Right cardiac atrium (tissue), 5 donors: ENCODE results near the gene RHOH. TPM values are rescaled to one million over a fixed set of nuclear protein-coding genes. Genes with fewer than 3 reads are reported as not detected.

Experiments used
- ATAC-seq, 2 donors: fragments of 200-7000 bp; cut with Tn5 transposase; one replicate each; pipeline versions ENCODE4 v1.8.0 to v1.9.1; 2020; ENCODE audit warnings: moderate library complexity in 2 of 2, mild to moderate bottlenecking in 1 of 2
- DNase-seq, 3 donors: peaks; one replicate each; pipeline ENCODE4 v3.0.0-alpha.2; 2020
- H3K27ac ChIP-seq: one replicate; pipeline ENCODE4 v1.5.1; 2013; ENCODE audit warnings: mild to moderate bottlenecking, low read length, control low read depth, moderate library complexity
- H3K27me3 ChIP-seq: one replicate; pipeline ENCODE4 v1.6.1; 2013; ENCODE audit not compliant: control insufficient read depth, insufficient read depth
- H3K4me1 ChIP-seq: one replicate; pipeline ENCODE4 v1.6.1; 2013; ENCODE audit warnings: low read length; ENCODE audit not compliant: control insufficient read depth, insufficient read depth
- H3K4me3 ChIP-seq: one replicate; pipeline ENCODE4 v1.5.1; 2013; ENCODE audit warnings: low read length, control low read depth
- H3K9me3 ChIP-seq: one replicate; pipeline ENCODE4 v1.6.1; 2013; ENCODE audit warnings: low read length; ENCODE audit not compliant: control insufficient read depth
- WGBS: extraction: QIAGEN DNeasy Blood & Tissue Kit; methylation state at CpG from one replicate; pipeline ENCODE4 v1.1.7; 2013; 5-methylcytosine and 5-hydroxymethylcytosine counted together
- intact Hi-C, 4 donors: fragments of 100-400 bp; cut with DNase I; formaldehyde crosslinking; loops; one replicate each; pipeline versions ENCODE4 v1.11.0 to v1.14.0; 2022 to 2023
- polyA plus RNA-seq: library from polyadenylated mRNA; stranded (reverse); fragments of 200-250 nt; gene quantifications from one replicate; pipeline ENCODE4 v1.2.3, GENCODE V29; 2013
- total RNA-seq, 4 donors: library from RNA; stranded (reverse); fragmentation: NEBNext Ultra II Directional; extraction: Animal tissue kit (Norgen Biotek cat#: 25700); gene quantifications; one replicate each; pipeline ENCODE4 v1.2.1, GENCODE V29; 2021
- donor health status: healthy with polysubstance abuse.
- donor health status: DM: no; HTN: yes; CAD: no.
- donor health status: DM: no; HTN: no; CAD: no.
- donor health status: DM: no; HTN: yes; CAD: no; lungs with severe emphysema.
- donor health status: DM: yes; HTN: yes; CAD: no.

Gene RHOH
- total and polyA plus RNA-seq, 5 donors, result 0.07 to 1.0 (median 0.37) TPM

GRCh38 chr4:40225497-40225896 lies 28.7 kb downstream of the RHOH start:
- no peak overlapping the region for H3K27ac ChIP-seq
- H3K4me1 ChIP-seq, result no peaks in the 10 kb centered on the region
- no peak overlapping the region for H3K4me3 ChIP-seq
- ATAC-seq (no peak), DNase-seq (no peak)
- 90% methylated on average over 5 of the region's 5 CpGs for WGBS
- no peaks in the 10 kb centered on the region for H3K27me3 ChIP-seq
- H3K9me3 ChIP-seq, result no peaks in the 10 kb centered on the region
- intact Hi-C loops, result no loop called here

- no peaks in the 10 kb centered on the region for H3K9me3 ChIP-seq
- ATAC-seq (no peak), DNase-seq (no peak)
- intact Hi-C loops, result no loop called here
- no peak overlapping the region for H3K4me3 ChIP-seq
- H3K27me3 ChIP-seq, result no peaks in the 10 kb centered on the region
- H3K27ac ChIP-seq, result no peak overlapping the region
- WGBS, result 40% methylated on average over 2 of the region's 2 CpGs
- H3K4me1 ChIP-seq, result no peaks in the 10 kb centered on the region
These were observed 30.5 kb downstream of the RHOH start for GRCh38 chr4:40227284-40227683.

- H3K4me1 ChIP-seq, result no peaks in the 10 kb centered on the region
- H3K4me3 ChIP-seq, result no peak overlapping the region
- no peak for ATAC-seq
- intact Hi-C loops, result no loop called here
- WGBS, result 90% methylated on average over 10 of the region's 10 CpGs
- DNase-seq, result no peak
- H3K9me3 ChIP-seq, result no peaks in the 10 kb centered on the region
- no peaks in the 10 kb centered on the region for H3K27me3 ChIP-seq
- no peak overlapping the region for H3K27ac ChIP-seq
These were observed 31.9 kb downstream of the RHOH start for GRCh38 chr4:40228497-40229365.

GRCh38 chr4:40231316-40231863 lies 34.6 kb downstream of the RHOH start:
- DNase-seq (no peak), ATAC-seq (no peak)
- H3K27me3 ChIP-seq, result no peaks in the 10 kb centered on the region
- H3K27ac ChIP-seq, result no peak overlapping the region
- intact Hi-C loops, result no loop called here
- no peaks in the 10 kb centered on the region for H3K9me3 ChIP-seq
- no peak overlapping the region for H3K4me3 ChIP-seq
- 82% methylated on average over 8 of the region's 8 CpGs for WGBS
- H3K4me1 ChIP-seq, result no peaks in the 10 kb centered on the region

GRCh38 chr4:40232610-40233009 lies 35.8 kb downstream of the RHOH start:
- Histone ChIP-seq H3K4me3 (no peak overlapping the region), H3K9me3 (no peaks in the 10 kb centered on the region), H3K27me3 (no peaks in the 10 kb centered on the region), H3K27ac (no peak overlapping the region), H3K4me1 (no peaks in the 10 kb centered on the region)
- intact Hi-C loops, result no loop called here
- no peak for DNase-seq
- 74% methylated on average over 3 of the region's 3 CpGs for WGBS
- ATAC-seq, result no peak

GRCh38 chr4:40233227-40233626 lies 36.4 kb downstream of the RHOH start:
- H3K9me3 ChIP-seq, result no peaks in the 10 kb centered on the region
- intact Hi-C loops, result no loop called here
- no peaks in the 10 kb centered on the region for H3K4me1 ChIP-seq
- H3K27me3 ChIP-seq, result no peaks in the 10 kb centered on the region
- no peak overlapping the region for H3K4me3 ChIP-seq
- DNase-seq (no peak), ATAC-seq (no peak)
- H3K27ac ChIP-seq, result no peak overlapping the region
- WGBS, result 75% methylated on average over 3 of the region's 3 CpGs

GRCh38 chr4:40234519-40235039 lies 37.7 kb downstream of the RHOH start:
- no peak overlapping the region for H3K27ac ChIP-seq

GRCh38 chr4:40238008-40238699 lies 41.3 kb downstream of the RHOH start:
- intact Hi-C loops, result no loop called here
- 77% methylated on average over 12 of the region's 12 CpGs for WGBS
- Histone ChIP-seq H3K27me3 (no peaks in the 10 kb centered on the region), H3K27ac (no peak overlapping the region), H3K4me1 (no peaks in the 10 kb centered on the region), H3K4me3 (no peak overlapping the region), H3K9me3 (no peaks in the 10 kb centered on the region)
- DNase-seq, result no peak
- ATAC-seq, result no peak

More at GRCh38 chr4:40234519-40235039, 37.7 kb downstream of the RHOH start:
- DNase-seq (no peak), ATAC-seq (no peak)
- Histone ChIP-seq H3K4me3 (no peak overlapping the region), H3K27me3 (no peaks in the 10 kb centered on the region), H3K9me3 (no peaks in the 10 kb centered on the region), H3K4me1 (no peaks in the 10 kb centered on the region)
- intact Hi-C loops, result no loop called here
- 77% methylated on average over 3 of the region's 3 CpGs for WGBS

GRCh38 chr4:40238700-40239548 lies 42.1 kb downstream of the RHOH start:
- intact Hi-C loops, result no loop called here
- no peaks in the 10 kb centered on the region for H3K9me3 ChIP-seq
- DNase-seq (no peak), ATAC-seq (peak in 1 of 2 donors; percentile 49)
- no peak overlapping the region for H3K27ac ChIP-seq
- no peaks in the 10 kb centered on the region for H3K27me3 ChIP-seq
- WGBS, result 84% methylated on average over 12 of the region's 12 CpGs
- no peak overlapping the region for H3K4me3 ChIP-seq
- no peaks in the 10 kb centered on the region for H3K4me1 ChIP-seq

GRCh38 chr4:40240040-40240653 lies 43.3 kb downstream of the RHOH start:
- H3K27ac ChIP-seq, result no peak overlapping the region
- WGBS, result 94% methylated on average over 4 of the region's 4 CpGs
- ATAC-seq, result no peak
- H3K4me3 ChIP-seq, result no peak overlapping the region
- H3K4me1 ChIP-seq, result no peaks in the 10 kb centered on the region
- DNase-seq, result no peak
- H3K9me3 ChIP-seq, result no peaks in the 10 kb centered on the region
- intact Hi-C loops, result no loop called here
- no peaks in the 10 kb centered on the region for H3K27me3 ChIP-seq
